Omental fat pad (tissue), 4 donors: ENCODE results near the gene KRT6B. TPM values are rescaled to one million over a fixed set of nuclear protein-coding genes. Genes with fewer than 3 reads are reported as not detected.
"Not testable (repeated sequence)": the region's sequence is repeated elsewhere in the genome, so short reads cannot be mapped to it uniquely, and the experiment has no call there.

Source experiments
- ATAC-seq: fragments of 150-250 bp; one replicate; pipeline ENCODE4 v1.9.1; 2016; ENCODE audit warnings: mild to moderate bottlenecking, moderate library complexity; ENCODE audit not compliant: low FRiP score
- DNase-seq: peaks from one replicate; pipeline ENCODE4 v3.0.0-alpha.2; 2019; ENCODE audit warnings: low spot score
- total RNA-seq, 4 donors: library from RNA; depleted of rRNA; stranded (reverse); fragments of >200 nt; gene quantifications; one replicate each; pipeline ENCODE4 v1.1.0, GENCODE V29; 2016
- TF ChIP-seq, protein P1 (sequence below), 3 donors: fragments of 450-650 bp; IDR thresholded peaks; one replicate each; pipeline ENCODE4 v1.5.1; 2016 to 2017; ENCODE audit warnings: antibody characterized with exemption in 3 of 3, mild to moderate bottlenecking in 3 of 3, moderate library complexity in 2 of 3

KRT6B gene
- total RNA-seq, 4 donors from 2014 or later: 0.24 to 0.46 TPM; not detected in 2

DNA sequence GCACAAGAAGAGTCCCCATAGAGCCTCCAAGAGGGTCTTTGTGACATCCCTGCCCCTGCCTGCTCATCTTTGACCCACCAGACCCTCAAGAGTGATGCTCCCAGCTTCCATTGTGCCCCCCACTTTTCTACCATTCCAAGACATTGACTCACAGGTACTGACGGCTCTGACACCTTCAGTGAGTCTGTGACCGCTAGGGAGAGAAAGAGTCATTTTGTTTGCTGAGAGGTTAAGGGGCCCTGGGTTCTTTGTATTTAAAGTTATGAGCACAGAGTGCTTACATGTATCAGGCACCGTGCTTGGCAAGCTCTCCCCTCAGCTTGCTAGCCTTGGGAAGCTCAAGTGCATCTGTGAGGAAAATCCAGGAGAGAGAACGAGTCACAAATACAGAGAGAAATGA lies 38.7 kb downstream of the KRT6B start:
- TF ChIP-seq, protein P1, sequence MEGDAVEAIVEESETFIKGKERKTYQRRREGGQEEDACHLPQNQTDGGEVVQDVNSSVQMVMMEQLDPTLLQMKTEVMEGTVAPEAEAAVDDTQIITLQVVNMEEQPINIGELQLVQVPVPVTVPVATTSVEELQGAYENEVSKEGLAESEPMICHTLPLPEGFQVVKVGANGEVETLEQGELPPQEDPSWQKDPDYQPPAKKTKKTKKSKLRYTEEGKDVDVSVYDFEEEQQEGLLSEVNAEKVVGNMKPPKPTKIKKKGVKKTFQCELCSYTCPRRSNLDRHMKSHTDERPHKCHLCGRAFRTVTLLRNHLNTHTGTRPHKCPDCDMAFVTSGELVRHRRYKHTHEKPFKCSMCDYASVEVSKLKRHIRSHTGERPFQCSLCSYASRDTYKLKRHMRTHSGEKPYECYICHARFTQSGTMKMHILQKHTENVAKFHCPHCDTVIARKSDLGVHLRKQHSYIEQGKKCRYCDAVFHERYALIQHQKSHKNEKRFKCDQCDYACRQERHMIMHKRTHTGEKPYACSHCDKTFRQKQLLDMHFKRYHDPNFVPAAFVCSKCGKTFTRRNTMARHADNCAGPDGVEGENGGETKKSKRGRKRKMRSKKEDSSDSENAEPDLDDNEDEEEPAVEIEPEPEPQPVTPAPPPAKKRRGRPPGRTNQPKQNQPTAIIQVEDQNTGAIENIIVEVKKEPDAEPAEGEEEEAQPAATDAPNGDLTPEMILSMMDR (IDR thresholded peaks at IDR 0.05): no peak
- ATAC-seq: no peak
- DNase-seq: no peak

DNA sequence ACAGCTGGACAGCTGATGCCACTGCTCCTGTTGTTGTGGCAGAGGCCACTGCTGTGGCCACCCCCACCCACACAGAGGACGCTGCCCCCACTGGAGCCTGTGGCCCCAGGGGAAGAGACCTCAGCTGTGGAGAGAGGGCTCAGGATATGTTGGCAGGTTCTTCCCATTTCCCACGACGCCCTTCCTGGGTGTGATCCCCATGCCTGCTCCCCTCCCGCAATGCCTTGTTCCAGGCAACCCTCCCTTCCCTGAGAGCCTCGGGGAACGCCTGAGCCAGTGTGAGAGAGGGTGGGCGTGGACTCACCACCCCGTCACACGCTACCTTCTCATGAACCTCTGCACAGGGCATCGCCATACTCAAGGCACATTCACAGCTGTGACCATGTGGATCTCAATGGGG lies 40.1 kb downstream of the KRT6B start:
- ATAC-seq: no peak

GRCh38 chr12:52410589-52411248 lies 41.2 kb downstream of the KRT6B start:
- not testable (repeated sequence) for DNase-seq, ATAC-seq

More for the DNA sequence above, 40.1 kb downstream of the KRT6B start:
- TF ChIP-seq, protein P1 (IDR thresholded peaks at IDR 0.05): no peak
- DNase-seq: no peak

DNA sequence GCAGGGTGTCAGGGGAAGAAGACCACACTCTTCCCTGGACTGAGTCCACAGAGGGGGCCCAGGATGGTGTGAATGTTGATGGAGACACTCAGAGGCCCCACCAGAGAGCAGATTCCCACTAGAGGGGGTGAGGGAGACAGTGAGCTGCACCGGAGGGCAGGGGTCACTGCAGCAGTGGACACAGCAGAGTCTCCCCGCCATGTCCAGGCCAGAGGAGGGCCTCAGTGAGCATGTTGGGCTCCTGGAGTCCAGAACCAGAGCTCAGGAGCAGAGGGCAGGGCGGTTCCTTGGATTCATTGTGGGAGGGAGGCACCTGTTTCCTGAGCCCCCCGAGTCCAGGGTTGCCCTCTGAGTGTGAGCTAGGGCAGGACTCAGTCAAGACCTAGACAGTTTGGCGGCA lies 44.0 kb downstream of the KRT6B start:
- DNase-seq (no peak), ATAC-seq (no peak)
- TF ChIP-seq, protein P1 (IDR thresholded peaks at IDR 0.05): no peak

DNA sequence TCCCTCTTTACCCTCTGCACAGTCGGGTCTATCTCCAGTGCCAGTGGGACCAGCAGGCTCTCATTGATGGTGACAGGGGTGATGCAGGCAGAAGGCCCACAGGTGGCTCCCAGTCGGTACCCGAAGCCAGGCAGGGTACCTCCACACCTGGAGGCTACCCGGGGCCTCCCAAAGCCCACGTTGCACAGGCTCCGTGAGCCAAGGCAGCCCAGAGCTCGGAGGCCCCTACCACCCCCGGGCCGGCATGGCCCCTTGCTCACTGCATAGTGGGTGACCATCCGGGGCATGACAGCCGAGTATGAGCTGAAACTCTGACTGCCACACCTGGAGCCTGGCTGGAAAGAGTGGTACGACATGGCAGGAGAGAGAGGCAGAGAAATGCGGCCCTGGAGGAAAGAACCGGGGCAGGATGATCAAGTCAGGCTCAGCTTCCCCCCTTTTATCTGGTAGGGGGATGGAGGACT lies 46.0 kb downstream of the KRT6B start, which contains the start of gene KRT82:
Gene KRT82 (minus strand): TSS at position 414 of the 464 bp plus-strand sequence. CDS start 58 bp downstream, at position 356.
- TF ChIP-seq, protein P1 (IDR thresholded peaks at IDR 0.05): no peak
- DNase-seq (no peak), ATAC-seq (no peak)

GRCh38 chr12:52404951-52405350 lies 47.0 kb downstream of the KRT6B start:
- no peak for DNase-seq
- TF ChIP-seq, protein P1 (IDR thresholded peaks at IDR 0.05): no peak
- no peak for ATAC-seq

GRCh38 chr12:52403561-52403960 lies 48.4 kb downstream of the KRT6B start:
- DNase-seq: no peak
- TF ChIP-seq, protein P1 (IDR thresholded peaks at IDR 0.05): no peak
- ATAC-seq: no peak
